NT2/D1 (cell line): ENCODE data around the gene TM9SF4.

Source experiments
- DNase-seq: peaks from one replicate; pipeline ENCODE4 v3.0.0-alpha.2; 2011; ENCODE audit warnings: low read depth, low spot score
- H3K27me3 ChIP-seq: 2 replicates; pipeline ENCODE4 v1.6.0; 2011; ENCODE audit warnings: mild to moderate bottlenecking; ENCODE audit not compliant: insufficient read length, insufficient read depth
- H3K36me3 ChIP-seq: 2 replicates; pipeline ENCODE4 v1.6.1; 2011; ENCODE audit warnings: mild to moderate bottlenecking, low read length, mixed read lengths; ENCODE audit not compliant: insufficient read depth, insufficient read length
- H3K4me1 ChIP-seq: 2 replicates; pipeline ENCODE4 v1.5.1; 2011; ENCODE audit not compliant: insufficient read depth, insufficient read length
- H3K4me3 ChIP-seq: 2 replicates; pipeline ENCODE4 v1.5.1; 2011; ENCODE audit warnings: low read depth; ENCODE audit not compliant: insufficient read length
- H3K9ac ChIP-seq: 2 replicates; pipeline ENCODE4 v1.6.0; 2011; ENCODE audit warnings: low read depth; ENCODE audit not compliant: insufficient read length
- H3K9me3 ChIP-seq: 2 replicates; pipeline ENCODE4 v1.5.1; 2011; ENCODE audit warnings: mild to moderate bottlenecking, low read length; ENCODE audit not compliant: insufficient read depth
- SUZ12 ChIP-seq: IDR thresholded peaks from 2 replicates; pipeline ENCODE4 v1.6.1; 2011; ENCODE audit not compliant: insufficient read length, insufficient read depth; ENCODE audit errors: extremely low read depth
- YY1 ChIP-seq: IDR thresholded peaks from 2 replicates; pipeline ENCODE4 v1.6.1; 2011; ENCODE audit not compliant: insufficient read length, insufficient read depth
- ZNF274 ChIP-seq: IDR thresholded peaks from 2 replicates; pipeline ENCODE4 v1.6.1; 2011; ENCODE audit warnings: mild to moderate bottlenecking, low read depth, low read length

The TM9SF4 gene

DNA sequence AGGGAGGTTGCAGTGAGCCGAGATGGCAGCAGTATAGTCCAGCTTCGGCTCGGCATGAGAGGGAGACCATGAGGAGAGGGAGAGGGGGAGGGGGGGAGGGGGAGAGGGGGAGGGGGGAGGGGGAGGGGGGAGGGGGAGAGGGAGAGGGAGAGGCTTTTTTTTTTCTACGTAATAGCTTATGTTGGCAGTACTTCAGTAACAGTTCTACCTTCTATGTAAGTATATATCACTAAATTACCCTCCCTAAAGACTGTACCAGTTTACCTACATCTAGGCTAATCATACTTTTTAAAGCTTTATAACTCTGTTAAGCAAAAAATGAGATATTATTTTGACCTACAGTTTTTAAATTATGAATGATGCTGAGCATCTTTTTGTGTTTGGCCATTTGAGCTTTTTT is 13.6 kb downstream of the TM9SF4 start:
- DNase-seq: no peak
- TF ChIP-seq YY1: no peak
- TF ChIP-seq SUZ12: no peak
- TF ChIP-seq ZNF274: no peak

DNA sequence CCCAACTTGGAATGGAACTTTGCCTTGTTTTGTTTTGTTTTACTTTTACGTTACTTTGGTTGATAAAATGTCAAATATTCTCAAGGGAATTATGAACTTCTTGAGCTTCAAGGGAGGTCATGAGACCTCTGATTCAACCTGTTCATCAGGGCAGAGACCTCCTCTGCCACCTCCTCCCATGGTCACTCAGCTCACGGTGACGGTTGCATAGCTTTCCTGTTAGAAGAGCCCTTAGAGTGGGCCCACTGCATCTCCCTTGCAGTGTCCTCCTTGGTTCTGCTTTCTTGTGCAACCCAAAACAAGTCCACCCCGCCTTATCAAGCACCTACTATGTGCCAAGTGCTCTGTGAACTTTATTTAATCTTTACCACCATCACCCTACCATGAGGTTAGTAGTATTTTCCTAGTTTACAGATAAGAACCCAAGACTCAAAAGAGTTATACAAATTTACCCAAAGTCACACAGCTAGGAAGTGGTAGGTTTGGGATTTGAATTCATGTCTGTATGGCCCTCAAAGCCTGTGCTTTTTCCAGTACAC is 15.5 kb downstream of the TM9SF4 start:
- peaks cover 6% of the 10 kb centered on the region for H3K9me3 ChIP-seq
- no peaks in the 10 kb centered on the region for H3K27me3 ChIP-seq
- H3K36me3 ChIP-seq: peaks cover 6% of the 10 kb centered on the region
- no peak for TF ChIP-seq SUZ12
- no peak for TF ChIP-seq YY1
- no peak for TF ChIP-seq ZNF274
- no peak for DNase-seq
- no peak overlapping the region for H3K4me3 ChIP-seq
- no peak overlapping the region for H3K9ac ChIP-seq
- no peaks in the 10 kb centered on the region for H3K4me1 ChIP-seq

More for the DNA sequence above, 13.6 kb downstream of the TM9SF4 start:
- H3K36me3 ChIP-seq: peaks cover 9% of the 10 kb centered on the region
- no peak overlapping the region for H3K4me3 ChIP-seq
- H3K27me3 ChIP-seq: no peaks in the 10 kb centered on the region
- peaks cover 10% of the 10 kb centered on the region for H3K9me3 ChIP-seq
- H3K9ac ChIP-seq: no peak overlapping the region
- H3K4me1 ChIP-seq: no peaks in the 10 kb centered on the region

DNA sequence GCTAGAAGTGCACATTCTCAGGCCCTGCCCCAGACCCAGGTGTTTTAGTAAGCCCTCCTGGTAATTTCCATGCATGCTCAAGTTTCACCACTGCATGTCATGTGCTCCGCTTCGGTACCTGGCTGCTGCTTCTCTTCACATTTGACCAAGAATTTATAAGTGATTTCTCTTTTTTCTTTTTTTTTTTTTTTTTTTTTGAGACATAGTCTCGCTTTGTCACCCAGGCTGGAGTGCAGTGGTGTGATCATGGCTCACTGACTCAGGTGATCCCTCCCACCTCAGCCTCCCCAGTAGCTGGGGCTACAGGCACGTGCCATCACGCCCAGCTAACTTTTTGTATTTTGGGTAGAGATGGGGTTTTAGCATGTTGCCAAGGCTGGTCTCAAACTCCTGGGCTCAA is 16.0 kb downstream of the TM9SF4 start:
- Histone ChIP-seq H3K27me3 (no peaks in the 10 kb centered on the region), H3K36me3 (peaks cover 6% of the 10 kb centered on the region), H3K4me1 (no peaks in the 10 kb centered on the region), H3K9me3 (peaks cover 4% of the 10 kb centered on the region), H3K9ac (no peak overlapping the region), H3K4me3 (no peak overlapping the region)
- TF ChIP-seq ZNF274 (no peak), YY1 (no peak), SUZ12 (no peak)
- DNase-seq: no peak

DNA sequence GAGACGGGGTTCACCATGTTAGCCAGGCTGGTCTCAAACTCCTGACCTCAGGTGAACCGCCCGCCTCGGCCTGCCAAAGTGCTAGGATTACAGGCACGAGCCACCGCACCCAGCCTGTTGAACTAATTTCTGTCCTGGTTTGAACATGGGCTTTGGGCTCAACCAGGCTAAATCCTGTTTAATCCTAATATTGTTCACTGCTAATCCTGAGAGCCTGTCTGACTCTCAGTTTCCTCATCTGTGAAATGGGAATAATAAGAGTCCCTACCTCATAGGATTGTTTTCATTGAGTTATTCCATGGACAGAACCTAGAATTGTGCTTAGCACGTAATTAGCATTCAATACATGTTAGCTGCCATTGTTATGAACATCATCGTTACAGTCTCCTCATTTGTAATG is 17.4 kb downstream of the TM9SF4 start:
- Histone ChIP-seq H3K9ac (no peak overlapping the region), H3K27me3 (no peaks in the 10 kb centered on the region), H3K4me3 (no peak overlapping the region), H3K4me1 (no peaks in the 10 kb centered on the region), H3K36me3 (peaks cover 11% of the 10 kb centered on the region), H3K9me3 (peaks cover 4% of the 10 kb centered on the region; the same call in 1 of the 2 replicates)
- no peak for DNase-seq
- no peak for TF ChIP-seq ZNF274
- no peak for TF ChIP-seq SUZ12
- no peak for TF ChIP-seq YY1

DNA sequence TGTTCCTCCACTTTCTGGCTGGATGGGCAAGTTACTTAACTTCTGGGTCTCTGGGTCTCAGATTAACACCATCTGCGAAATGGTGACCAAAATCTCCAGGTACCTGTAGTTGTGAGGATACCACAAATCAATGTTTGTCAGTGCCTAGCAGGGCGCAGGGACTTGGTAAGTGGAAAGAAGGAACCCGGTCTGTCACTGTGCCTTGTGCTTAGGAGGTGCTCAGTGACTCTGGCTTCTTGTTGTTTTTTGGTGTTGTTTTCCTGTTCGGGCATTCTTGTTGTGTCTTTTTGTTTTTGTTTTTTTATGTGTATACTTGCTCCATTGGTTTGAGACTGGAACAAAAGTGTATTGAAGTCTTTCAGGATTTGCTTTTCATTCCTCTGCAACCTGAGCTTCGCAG is 17.8 kb downstream of the TM9SF4 start:
- H3K9ac ChIP-seq: no peak overlapping the region
- H3K4me3 ChIP-seq: no peak overlapping the region
- H3K27me3 ChIP-seq: no peaks in the 10 kb centered on the region
- H3K4me1 ChIP-seq: no peaks in the 10 kb centered on the region
- H3K36me3 ChIP-seq: peaks cover 11% of the 10 kb centered on the region
- no peak for DNase-seq
- TF ChIP-seq YY1 (no peak), ZNF274 (no peak)
- H3K9me3 ChIP-seq: peaks cover 4% of the 10 kb centered on the region; the same call in 1 of the 2 replicates

DNA sequence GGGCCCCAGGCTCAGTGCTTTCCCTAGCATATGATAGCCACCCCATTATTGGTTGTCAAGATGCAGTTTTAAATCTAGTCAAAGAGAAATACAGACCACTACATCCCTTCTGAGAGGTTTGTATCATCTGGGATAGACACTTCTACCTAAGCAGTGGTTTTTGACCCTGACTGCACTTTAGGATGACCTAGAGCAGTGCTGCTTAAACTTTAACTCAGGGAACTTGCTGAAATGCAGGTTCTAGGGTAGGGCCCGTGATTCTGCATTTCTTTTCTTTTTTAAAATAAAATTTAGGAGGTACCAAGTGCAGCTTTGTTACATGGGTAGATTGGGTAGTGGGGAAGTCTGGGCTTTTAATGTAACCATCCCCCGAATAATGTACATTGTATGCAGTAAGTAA is 18.7 kb downstream of the TM9SF4 start:
- TF ChIP-seq ZNF274 (no peak), YY1 (no peak), SUZ12 (no peak)
- Histone ChIP-seq H3K9me3 (peaks cover 3% of the 10 kb centered on the region; the same call in 1 of the 2 replicates), H3K36me3 (peaks cover 18% of the 10 kb centered on the region), H3K4me3 (no peak overlapping the region), H3K27me3 (no peaks in the 10 kb centered on the region), H3K9ac (no peak overlapping the region), H3K4me1 (no peaks in the 10 kb centered on the region)
- DNase-seq: no peak

DNA sequence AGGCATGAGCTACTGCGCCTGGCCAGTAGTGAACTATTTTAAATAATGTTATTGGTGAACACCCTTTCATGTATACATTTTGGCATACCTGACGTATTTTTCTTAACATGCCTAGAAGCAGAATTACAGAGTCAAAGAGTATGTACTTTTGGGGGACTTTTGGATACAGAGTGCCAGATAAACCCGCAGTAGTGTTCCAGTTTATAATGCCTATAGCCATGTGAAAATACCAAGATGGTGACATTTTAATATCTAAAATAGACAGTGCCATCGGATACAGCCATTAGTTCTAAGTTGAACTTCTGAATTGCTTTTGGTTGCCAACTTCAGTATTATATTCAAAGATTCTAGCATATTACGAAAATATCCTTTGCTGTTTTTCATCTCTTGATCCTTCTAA is 20.3 kb downstream of the TM9SF4 start:
- Histone ChIP-seq H3K4me3 (no peak overlapping the region), H3K27me3 (no peaks in the 10 kb centered on the region), H3K9me3 (no peaks in the 10 kb centered on the region), H3K36me3 (peaks cover 23% of the 10 kb centered on the region), H3K9ac (no peak overlapping the region), H3K4me1 (no peaks in the 10 kb centered on the region)
- no peak for DNase-seq
- no peak for TF ChIP-seq ZNF274
- TF ChIP-seq YY1: no peak
- no peak for TF ChIP-seq SUZ12
